ENCODE results near the gene RIN2. TPM values are rescaled to one million over a fixed set of nuclear protein-coding genes. Genes with fewer than 3 reads are reported as not detected.

The RIN2 gene
- total RNA-seq, 1 experiment from 2014 or later, result 1.0 TPM

GRCh38 chr20:19756761-19757486 is 1.1 kb upstream of the RIN2 start:
- no peak overlapping the region for H4K5ac ChIP-seq (ENCODE audit: insufficient read length, low read depth, low read length)
- no peak overlapping the region for H2AFZ ChIP-seq (ENCODE audit: low read length)
- H2BK12ac ChIP-seq (ENCODE audit: insufficient read length, low read depth, low read length), result no peak overlapping the region
- no peaks in the 10 kb centered on the region for H3K79me2 ChIP-seq (ENCODE audit: insufficient read depth, low read length)
- no CpG with 5 or more reads among the region's 22 CpGs for WGBS (ENCODE audit: extremely low coverage, insufficient read length, low lambda C conversion rate)
- 0 out of 2 replicates have a peak, but pooled peaks cover 2% of the 10 kb centered on the region for H3K4me1 ChIP-seq (ENCODE audit: insufficient read depth, low read length)
- no peak overlapping the region for H3K56ac ChIP-seq (ENCODE audit: insufficient read length, low read depth, low read length)
- peaks cover 61% of the 10 kb centered on the region for H3K27me3 Mint-ChIP-seq (ENCODE audit: low read depth)
- no peak for TF ChIP-seq CTCF (conservative IDR thresholded peaks at IDR 0.05)
- no peak overlapping the region for H2BK20ac ChIP-seq (ENCODE audit: low read depth, low read length, poor library complexity, severe bottlenecking)
- peak overlapping the region; percentile 12 for H3K9ac ChIP-seq (ENCODE audit: extremely low read depth, insufficient read length, low read length)
- no peak overlapping the region for H4K8ac ChIP-seq (replicated peaks; ENCODE audit: insufficient read length, low read depth, low read length)
- H3K23me2 ChIP-seq (ENCODE audit: insufficient read length, low read depth, low read length, poor library complexity, severe bottlenecking), result peaks cover 15% of the 10 kb centered on the region
- H3K4ac ChIP-seq (ENCODE audit: low read depth, low read length), result no peak overlapping the region
- H2BK15ac ChIP-seq (ENCODE audit: low read depth, low read length), result no peak overlapping the region
- DNase-seq, result no peak
- H3K14ac ChIP-seq (ENCODE audit: insufficient read depth, low read length), result no peak overlapping the region
- no peak overlapping the region for H2BK120ac ChIP-seq (ENCODE audit: low read depth, low read length, poor library complexity, severe bottlenecking)
- no peaks in the 10 kb centered on the region for H3K79me1 ChIP-seq (ENCODE audit: insufficient read depth, low read depth, low read length, poor library complexity, severe bottlenecking)
- peak overlapping the region; percentile 60 for H3K4me2 ChIP-seq (ENCODE audit: insufficient read depth, insufficient read length, low read length)
- H3K4me3 Mint-ChIP-seq, result peak overlapping the region; percentile 87 to 98
- no peaks in the 10 kb centered on the region for H3K9me3 ChIP-seq (ENCODE audit: control insufficient read depth, low read depth, low read length)
- no peak overlapping the region for H3T11ph ChIP-seq (ENCODE audit: low read length)
- peaks cover 14 to 18% of the 10 kb centered on the region in 2 experiments for H3K4me1 Mint-ChIP-seq
- no peak overlapping the region for H3K18ac ChIP-seq (ENCODE audit: insufficient read length, low read depth, low read length)
- H4K20me1 ChIP-seq (ENCODE audit: control insufficient read depth, insufficient read depth, insufficient read length), result no peaks in the 10 kb centered on the region
- no peak overlapping the region for H4K91ac ChIP-seq (ENCODE audit: insufficient read length, low read depth, low read length)
- no peak overlapping the region for H2BK5ac ChIP-seq (ENCODE audit: insufficient read length, low read length)
- H2AK5ac ChIP-seq (ENCODE audit: insufficient read length, low read length), result no peak overlapping the region
- H3K36me3 Mint-ChIP-seq (ENCODE audit: insufficient read depth in 1 of 3, low read depth in 3 of 3), result peaks cover 0 to 2% (median 0%) of the 10 kb centered on the region in 3 experiments; a peak in 2 of 7 replicates
- H3K9me3 Mint-ChIP-seq, result no peaks in the 10 kb centered on the region; a peak in 2 of 5 replicates
- H3K27ac ChIP-seq (ENCODE audit: insufficient read length, low read depth, low read length), result no peak overlapping the region
- H3K23ac ChIP-seq (ENCODE audit: insufficient read length, low read depth, low read length), result no peak overlapping the region
- H3K27ac Mint-ChIP-seq, result no peak overlapping the region; a peak in 1 of 7 replicates
- peaks cover 5% of the 10 kb centered on the region; the same call in 1 of the 2 replicates for H3K27me3 ChIP-seq (ENCODE audit: insufficient read depth, low read length)

Data from H9 (cell line).